SW 1271 (cell line): Measurements from ENCODE around the gene UBALD2.
"Not testable (repeated sequence)": the region's sequence is repeated elsewhere in the genome, so short reads cannot be mapped to it uniquely, and the experiment has no call there.

Experiments used
- DNase-seq, 2 experiments: peaks; one replicate each; lab custom pipeline; 2025; lab: John Stamatoyannopoulos, UW

Gene UBALD2

GRCh38 chr17:76265624-76266243, 586 bp downstream of the UBALD2 start:
- DNase-seq, result no peak

GRCh38 chr17:76266244-76266938, 1.2 kb downstream of the UBALD2 start:
- DNase-seq, result no peak

DNA sequence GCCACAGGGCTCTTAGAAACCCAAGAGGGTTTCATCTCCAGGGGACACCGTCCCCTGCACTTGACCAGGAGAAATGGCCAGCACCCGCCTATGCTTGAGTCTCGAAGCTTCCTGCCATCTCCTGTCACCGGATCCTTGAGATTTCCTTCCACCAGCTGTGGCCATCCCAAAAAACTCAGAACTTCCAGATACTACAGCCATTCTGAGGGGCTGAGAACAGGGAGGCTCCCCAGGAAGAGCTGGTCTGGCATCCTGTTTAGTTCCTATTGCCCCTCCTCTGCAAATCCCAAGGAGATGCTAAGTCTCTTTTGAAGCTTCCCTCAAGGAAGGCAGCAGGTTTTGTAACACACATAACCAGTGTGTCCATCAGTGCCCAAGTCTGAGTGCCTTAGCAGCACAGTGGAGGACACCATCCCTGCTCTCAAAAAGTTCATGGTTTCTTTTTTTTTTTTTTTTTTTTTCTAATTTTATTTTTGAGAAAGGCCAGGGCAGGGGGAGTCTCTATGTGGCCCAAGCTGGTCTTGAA, 2.0 kb downstream of the UBALD2 start:
- no peak for DNase-seq

DNA sequence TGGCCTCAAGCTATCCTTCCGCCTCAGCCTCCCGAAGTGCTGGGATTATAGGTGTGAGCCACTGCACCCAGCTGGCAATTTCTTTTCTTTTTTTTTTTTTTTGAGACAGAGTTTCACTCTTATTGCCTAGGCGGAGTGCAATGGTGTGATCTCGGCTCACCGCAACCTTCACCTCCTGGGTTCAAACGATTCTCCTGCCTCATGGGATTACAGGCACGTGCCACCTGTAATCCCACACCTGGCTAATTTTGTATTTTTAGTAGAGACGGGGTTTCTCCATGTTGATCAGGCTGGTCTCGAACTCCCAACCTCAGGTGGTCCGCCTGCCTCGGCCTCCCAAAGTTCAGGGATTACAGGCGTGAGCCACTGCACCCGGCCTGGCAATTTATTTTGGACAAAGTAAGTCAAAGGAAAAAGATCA, 2.4 kb downstream of the UBALD2 start:
- not testable (repeated sequence) for DNase-seq

- no peak for DNase-seq
These were observed 3.0 kb downstream of the UBALD2 start for GRCh38 chr17:76268015-76268749.

GRCh38 chr17:76268991-76269981, 4.1 kb downstream of the UBALD2 start:
- no peak for DNase-seq

DNA sequence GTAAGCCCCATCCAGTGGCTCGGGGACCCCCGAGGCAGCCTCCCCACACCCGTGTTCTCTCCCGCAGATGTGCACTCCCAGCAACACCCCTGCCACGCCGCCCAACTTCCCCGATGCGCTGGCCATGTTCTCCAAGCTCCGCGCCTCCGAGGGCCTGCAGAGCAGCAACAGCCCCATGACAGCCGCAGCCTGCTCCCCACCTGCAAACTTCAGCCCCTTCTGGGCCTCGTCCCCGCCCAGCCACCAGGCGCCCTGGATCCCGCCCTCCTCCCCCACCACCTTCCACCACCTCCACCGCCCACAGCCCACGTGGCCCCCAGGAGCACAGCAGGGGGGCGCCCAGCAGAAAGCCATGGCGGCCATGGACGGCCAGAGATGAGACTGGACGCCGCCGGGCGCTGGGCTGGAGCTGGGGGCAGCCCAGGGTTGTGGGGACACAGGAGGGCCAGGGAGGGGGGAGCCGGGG, 5.0 kb downstream of the UBALD2 start:
- DNase-seq, result no peak

GRCh38 chr17:76270770-76271668, 5.9 kb downstream of the UBALD2 start:
- no peak for DNase-seq

DNA sequence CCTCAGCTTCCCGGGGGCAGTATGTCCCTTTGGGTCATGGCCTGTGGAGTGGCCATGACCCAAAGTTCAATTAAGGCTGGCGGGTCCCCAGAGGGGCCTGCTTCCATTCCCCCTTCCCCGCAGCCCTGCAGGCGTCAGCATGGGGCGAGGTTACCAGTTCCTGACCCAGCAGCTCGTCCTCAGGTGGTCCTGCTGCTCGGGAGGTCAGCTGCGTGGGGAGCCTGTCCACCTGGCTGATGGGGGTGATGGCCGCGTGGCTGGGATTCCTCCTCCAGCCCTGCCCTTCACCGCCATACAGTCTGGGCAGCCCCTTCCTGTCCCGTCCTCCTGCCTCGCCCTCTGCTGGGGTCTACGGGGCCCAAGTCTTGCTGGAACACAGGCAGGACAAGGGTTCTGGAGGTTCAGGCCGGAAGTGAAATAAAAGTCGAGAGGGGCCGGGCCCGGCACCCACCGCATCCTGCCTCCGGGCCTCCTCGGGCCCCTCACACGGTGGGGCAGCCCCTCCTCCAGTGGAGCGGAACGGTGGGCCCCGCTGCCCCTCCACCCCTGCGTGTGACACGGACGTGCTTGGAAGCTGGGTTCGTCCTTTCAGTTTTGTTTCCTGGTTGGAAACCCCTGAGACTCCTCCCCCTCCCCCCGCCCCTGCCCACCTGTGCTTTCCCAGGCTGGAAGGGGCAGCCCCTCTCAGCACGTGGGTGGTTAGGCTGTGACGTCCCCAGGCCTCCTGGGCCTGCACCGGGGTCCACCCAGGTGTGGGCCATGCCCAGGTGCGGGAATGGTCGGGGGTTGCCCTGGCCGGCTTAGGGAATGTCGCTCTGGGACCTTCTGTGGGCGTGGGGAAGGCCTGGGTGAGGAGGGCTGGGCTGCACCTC, 6.8 kb downstream of the UBALD2 start:
- no peak for DNase-seq

DNA sequence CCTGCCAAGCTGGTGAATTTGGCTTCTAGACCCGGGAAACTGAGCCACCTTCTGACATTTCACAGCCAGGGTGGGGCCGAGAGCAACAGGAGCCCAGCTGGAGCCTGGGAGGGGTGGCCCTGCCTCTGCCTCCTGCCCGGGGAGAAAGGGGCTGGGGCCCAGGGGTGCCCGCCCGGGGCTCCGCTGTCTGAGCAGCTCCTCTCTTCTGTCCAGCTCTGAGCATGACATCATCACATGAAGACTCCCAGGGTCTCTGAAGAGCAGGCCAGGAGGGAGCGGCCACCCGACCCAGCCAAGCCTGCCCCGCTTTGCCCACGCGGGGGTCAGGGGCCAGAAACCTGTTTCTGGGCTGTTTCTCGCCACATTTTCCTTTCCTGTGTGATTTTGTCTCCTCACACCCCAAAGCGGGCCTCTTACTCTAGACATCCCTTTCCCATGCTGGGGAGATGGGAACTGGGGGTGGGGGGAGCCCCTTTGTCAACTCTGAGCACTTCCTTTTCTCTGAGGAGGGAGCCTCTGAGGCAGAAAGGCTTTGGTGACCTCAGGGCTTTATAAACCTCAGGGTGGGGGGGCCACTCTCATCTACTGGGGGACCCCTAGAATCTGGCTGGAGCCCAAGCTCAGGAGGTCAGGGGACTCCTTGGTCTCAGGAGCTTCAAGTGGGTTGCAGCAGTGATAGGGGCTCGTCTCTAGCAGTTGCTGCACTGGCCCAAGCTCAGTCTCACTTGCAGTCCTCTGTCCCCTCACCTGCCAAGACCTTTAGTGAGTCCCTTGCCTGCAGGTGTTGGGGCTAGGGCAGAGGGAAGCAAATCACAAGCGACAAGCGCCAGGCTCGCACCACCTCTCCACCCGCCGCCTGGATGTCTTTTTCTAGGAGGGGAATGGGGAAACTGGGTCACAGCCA, 7.6 kb downstream of the UBALD2 start:
- DNase-seq, result no peak

DNA sequence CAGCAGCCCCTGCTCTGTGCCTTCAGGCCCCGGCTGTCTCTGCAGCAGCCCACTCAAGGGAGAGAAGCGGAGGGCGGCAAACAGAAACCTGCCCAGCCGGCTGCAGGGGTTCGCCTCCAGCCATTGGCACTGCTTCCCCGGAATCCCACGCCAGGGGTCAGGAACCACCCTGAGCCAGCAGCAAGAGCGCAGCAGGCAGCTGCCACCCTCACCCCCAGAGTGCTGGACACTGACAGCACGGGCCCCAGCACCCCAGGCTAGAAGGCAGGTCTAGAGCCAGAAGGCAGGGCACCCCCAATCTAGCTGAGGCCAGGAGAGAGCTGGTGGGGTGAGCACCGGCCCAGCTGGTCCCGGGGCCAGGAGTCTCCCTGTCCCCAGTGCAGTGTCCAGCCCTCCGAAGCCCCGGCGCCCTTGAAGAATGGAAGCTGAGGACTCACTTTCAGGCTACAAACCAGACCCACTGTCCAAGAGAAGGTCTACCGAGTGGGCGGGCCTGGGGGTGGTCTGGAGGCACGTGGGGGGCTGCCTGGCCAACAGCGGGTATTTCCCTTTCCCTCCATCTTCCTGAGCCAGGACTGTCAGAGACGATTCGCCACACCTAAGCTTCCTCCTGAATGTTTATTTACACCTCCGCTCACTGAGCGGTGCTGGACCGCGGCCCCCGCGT, 8.4 kb downstream of the UBALD2 start:
- no peak for DNase-seq

- no peak for DNase-seq
These were observed 9.2 kb downstream of the UBALD2 start for GRCh38 chr17:76274112-76274956.

- no peak for DNase-seq
These were observed 10.4 kb downstream of the UBALD2 start for GRCh38 chr17:76275382-76276068.

DNA sequence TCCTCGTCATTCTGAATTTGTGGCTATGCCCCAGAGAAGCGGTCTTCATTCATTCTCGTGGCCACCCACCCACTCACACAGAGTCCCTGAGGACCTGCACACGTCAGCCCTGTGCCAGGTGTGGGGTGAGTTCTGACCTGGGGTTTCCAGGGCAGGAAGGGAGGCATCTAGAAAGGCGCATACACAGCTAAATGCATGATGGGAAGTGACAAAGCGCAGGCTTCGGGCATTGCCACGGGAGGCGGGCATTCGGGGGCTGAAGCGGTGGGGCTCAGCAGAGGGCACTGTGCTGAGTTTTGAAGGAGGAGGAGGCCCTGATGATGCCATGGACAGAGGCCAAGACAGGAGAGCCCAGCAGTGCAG, 10.9 kb downstream of the UBALD2 start:
- DNase-seq, result no peak

GRCh38 chr17:76276461-76277299, 11.5 kb downstream of the UBALD2 start:
- no peak for DNase-seq
